Activated gamma-delta T cell treated with Interleukin-2 at 50 U/mL for 16 hours (primary cell): ENCODE results near the gene ZBTB48.
"Not testable (repeated sequence)": the region's sequence is repeated elsewhere in the genome, so short reads cannot be mapped to it uniquely, and the experiment has no call there.

Experiments used
- DNase-seq: peaks from one replicate; pipeline ENCODE4 v3.0.0-alpha.2; 2020

The ZBTB48 gene

DNA sequence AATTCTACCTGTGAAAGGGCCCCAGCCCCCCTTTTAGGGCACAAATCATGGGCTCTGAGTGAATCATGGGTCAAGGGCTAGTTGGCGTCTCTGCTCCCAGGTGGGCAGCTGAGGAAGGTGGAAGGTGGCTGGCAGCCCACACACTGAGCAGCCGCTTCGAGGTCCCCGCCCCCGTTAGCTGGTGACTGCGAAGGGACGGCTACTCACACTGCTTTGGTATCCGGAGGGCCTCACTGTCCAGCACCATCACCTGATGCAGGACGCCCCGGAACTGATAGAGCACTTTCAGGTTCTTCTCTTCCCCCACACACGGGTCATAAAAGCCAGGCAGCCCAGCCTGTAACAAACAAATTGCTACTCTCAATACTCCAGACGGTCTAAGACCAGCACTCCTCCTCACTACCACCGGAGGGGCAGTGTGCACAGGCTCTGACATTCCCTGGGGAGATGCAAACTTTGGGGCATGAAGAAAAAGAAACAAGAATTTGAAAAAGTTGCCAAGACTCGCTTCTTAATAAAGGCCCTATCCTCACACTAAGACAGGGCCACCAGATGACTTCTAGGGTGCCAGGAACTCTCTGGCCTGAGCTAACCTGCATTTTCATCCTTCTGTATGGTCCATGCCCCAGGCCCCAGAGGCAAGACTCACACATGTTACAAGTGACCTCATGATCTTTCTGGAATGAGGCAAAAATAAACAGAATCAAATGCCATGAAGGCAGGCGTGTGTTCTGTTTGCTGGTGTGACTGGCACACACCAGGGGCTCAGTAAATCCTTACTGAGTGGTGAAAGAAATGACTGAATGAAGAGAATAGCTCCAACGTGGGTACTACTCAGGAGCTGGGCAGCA, 56.3 kb downstream of the ZBTB48 start:
- no peak for DNase-seq

DNA sequence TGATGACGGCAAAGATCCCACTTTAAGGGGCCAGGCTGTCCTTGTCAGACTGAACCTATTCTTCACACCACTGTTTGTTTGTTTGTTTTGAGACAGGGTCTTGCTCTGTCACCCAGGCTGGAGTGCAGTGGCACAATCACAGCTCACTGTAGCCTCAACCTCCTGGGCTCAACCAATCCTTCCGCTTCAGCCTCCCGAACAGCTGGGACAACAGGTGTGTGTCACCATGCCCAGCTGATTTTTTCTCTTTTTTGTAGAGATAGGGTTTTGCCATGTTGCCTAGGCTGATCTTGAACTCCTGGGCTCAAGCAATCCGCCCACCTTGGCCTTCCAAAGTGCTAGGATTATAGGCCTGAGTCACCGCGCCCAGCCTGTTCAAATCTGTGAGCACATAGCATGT, 57.0 kb downstream of the ZBTB48 start:
- not testable (repeated sequence) for DNase-seq

DNA sequence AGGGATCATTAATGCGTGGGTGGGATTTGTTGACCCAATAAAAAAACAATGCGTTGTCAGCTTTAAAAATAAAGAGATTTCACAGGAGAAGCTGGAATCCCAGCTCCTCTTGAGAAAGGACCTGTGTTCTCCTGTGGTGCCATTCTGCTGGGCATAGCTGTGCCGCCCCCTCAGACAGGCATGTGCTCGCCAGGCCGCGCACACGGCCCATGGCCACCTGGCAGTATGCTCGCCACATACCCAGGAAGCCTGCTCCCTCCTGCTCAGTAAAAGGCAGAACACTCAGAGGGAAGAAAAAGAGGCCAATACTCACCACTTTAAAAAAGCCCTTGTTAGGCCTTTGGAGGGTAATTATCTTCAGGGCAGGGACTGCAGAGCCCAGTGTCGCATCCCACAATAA, 58.0 kb downstream of the ZBTB48 start:
- no peak for DNase-seq

DNA sequence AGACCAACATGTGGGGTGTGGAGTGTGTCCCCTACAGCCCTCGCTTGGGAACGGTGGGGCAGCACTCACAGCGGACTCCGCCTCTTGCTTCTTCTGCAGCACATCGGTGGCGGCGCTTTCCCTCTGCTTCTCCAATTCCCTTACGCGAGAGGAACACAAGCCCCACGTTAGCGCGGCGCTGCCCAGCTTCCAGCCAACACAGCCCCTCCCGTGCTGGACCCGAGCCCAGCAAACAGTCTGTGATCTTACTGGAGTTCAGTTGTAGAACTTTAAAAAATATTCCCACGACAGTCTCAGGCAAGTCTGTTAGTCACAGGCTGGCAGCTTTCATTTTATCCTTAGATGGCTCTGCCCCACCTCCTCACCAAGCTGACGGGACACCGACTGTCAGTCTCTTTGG, 58.4 kb downstream of the ZBTB48 start:
- no peak for DNase-seq
